Renal cortex interstitium (tissue), 11 donors: ENCODE results near the gene C1QTNF8. TPM values are rescaled to one million over a fixed set of nuclear protein-coding genes. Genes with fewer than 3 reads are reported as not detected.
A peak's percentile ranks its signal among the peaks of the same experiment; 100 is the strongest.

Experiments
- DNase-seq, 11 donors: peaks; one replicate each; pipeline ENCODE4 v3.0.0-alpha.2; 2013; ENCODE audit warnings: low read depth in 9 of 11, low spot score in 4 of 11; ENCODE audit errors: extremely low read depth in 1 of 11
- polyA plus RNA-seq, 3 donors: library from polyadenylated mRNA; unstranded; fragments of 120-200 nt; gene quantifications; one replicate each; pipeline ENCODE4 v1.2.1, GENCODE V29; 2013; ENCODE audit not compliant: insufficient read length in 3 of 3

Gene C1QTNF8
- polyA plus RNA-seq, 3 donors, result not detected

DNA sequence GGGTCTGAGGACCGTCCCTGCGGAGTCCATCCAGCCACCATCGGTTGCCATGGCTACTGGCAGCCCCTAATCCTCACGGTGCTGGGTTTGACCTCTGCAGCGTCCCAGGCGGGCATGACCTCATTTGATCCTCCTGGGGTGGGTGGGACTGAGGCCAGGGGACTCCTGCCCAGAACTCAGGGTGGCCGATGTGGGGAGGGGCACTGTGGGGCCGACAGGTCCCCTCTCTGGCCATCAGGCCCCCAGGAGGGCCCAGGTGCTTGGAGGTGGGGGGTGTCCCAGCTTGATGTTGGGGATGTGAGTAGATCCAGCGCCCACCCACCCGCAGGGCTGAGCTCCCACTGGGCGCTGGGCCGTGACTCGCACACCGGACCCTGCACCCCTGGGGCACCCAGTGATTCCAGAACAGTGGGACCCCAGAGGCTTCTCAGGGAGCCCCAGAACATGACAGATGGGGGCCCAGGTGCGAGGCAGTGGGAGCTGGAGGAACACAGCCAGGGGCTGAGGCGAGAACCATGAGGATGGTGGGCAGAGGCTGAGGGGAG is 25.1 kb downstream of the C1QTNF8 start:
- no peak for DNase-seq

DNA sequence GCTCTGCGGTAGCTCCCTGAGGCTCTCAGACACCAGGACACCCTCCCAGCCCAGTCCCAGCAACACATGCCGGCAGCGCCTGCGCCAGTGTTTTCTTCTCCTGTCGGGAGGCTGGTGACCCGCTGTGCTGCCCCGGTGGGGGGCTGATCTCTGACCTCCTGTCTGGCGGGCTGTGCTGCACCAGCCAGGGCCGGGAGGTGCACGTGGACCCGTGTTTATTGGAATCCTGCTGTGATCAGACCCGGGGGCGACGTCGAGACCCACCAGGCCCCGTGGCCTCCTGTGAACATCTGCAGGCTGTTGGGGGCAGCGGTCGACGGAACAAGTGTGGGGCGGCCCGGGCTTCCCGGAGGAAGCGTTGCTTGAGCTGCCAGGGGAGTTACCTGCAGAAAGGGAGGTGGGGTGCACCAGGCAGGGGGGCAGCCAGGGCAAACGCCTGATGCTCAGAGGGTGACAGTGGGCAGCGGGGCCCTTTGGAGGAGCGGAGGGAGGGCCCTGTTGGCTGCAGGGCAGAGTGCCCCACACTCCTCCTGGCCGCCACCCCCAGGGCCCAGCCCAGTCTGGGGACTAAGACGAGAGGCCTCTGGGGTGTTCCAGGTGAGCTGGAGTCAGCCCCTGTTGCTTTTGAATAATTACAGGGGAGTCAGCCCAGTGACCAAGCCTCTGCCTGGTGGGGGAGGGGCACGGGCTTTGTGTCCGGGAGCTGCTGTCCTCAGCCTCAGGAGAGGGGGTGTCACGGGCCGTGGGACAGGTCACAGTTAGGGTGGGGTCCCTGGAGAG is 25.8 kb downstream of the C1QTNF8 start:
- no peak for DNase-seq

DNA sequence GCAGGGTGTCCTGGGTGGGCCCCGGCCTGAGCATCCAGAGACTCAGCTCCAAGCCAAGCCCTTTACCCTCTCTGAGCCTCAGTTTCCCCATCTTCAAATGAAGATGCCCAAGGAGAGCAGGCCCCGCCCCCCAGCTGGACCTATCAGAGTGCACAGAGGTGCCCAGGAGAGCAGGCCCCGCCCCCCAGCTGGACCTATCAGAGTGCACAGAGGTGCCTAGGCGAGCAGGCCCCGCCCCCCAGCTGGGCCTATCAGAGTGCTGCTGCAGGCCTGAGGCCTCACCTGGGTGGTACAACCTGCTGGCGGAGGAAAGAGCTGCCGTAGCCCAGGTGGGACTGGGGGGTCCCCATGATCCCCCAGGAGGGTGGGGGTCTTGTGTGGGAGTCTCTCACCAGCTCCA is 26.9 kb downstream of the C1QTNF8 start:
- no peak for DNase-seq

DNA sequence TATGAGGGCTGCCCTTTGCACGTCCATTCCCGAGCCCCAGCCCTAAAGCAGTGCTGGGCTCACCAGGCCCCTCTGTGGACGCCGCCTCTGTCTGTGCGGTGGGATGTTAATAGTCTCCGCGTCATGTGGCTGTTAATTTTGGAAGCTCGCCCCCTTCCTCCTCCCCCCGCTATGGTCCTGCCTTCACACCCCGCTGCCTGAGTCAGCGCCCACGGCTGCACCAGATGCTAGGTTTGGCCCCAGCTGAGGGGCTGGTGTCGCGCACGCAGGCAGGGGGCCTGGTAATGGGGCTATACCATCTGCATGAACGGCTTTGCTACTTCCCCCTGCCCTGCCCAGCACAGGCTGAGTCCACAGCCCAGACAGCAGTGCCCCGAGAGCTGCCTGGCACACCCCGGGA is 27.6 kb downstream of the C1QTNF8 start:
- DNase-seq, result no peak

- no peak for DNase-seq
Observed at GRCh38 chr16:1067629-1068028, 28.4 kb downstream of the C1QTNF8 start.

- DNase-seq, result no peak
Observed at GRCh38 chr16:1066584-1067172, 29.4 kb downstream of the C1QTNF8 start.

DNA sequence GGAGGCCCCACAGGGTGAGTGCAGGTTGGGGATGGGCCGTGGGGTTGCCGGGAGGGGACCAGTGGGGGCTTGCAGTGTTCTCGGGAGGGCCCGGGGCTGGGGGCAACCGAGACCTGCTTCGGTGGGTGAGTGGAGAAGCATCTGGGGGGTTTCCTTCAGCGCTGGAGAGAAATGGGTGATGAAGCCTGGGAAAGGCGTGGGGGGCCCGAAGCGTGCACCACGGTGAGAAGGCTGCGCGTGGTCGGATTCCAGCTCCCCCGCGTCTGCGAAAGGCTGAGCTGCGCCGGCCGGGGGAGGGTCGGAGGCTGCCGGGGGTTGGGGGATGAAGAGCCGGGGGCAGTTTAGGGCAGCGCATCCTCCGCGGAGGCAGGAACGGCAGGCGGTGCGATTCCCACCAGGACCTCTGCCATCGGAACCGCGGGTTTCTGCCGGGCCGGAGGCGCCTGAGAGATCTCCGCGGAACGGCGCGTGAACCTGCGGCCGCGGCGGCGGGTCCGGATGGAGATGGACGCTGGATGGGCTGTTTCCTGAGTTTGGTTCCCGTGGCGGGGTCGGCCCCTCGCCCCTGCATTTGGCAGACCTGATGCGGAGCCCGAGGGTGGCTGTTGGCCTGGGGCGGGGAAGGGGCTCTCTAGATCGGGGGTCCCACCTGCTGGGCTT is 30.4 kb downstream of the C1QTNF8 start:
- DNase-seq, result no peak

DNA sequence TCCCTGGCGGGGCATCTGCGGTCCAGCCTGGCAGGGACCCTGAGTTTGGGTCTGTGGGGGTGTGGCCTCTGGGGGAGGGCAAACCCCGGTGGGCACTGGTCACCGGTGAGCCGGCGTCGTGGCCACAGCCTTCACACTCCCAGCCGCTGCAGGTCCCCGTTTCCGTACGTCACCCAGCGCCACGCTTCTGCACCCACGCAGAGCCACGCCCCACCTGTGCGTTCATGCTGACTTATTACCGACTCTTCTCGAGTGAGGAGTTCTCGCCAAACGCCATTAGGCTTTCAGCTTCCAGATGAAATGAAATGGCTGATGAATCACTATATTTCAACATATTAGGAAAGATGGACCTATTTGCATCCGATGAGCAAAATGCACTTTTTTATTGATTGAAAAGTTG is 32.3 kb downstream of the C1QTNF8 start:
- no peak for DNase-seq

DNA sequence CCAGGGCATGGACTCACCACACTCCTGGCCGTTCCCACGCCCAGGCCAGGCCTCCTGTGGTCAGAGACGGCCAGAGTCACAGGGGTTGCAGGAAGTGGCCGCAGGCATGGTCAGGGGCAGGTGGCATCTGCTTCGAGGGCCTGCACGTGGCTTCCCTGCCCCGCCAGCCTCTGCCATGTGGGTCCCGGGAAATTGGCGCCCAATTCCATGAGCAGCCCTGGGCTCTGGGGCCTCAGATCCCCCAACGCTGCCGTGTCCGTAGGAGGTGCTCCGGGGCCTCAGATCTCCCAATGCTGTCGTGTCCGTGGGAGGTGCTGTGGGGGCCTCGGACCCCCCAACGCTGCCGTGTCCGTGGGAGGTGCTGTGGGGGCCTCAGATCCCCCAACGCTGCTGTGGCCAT is 33.1 kb downstream of the C1QTNF8 start:
- DNase-seq, result no peak

DNA sequence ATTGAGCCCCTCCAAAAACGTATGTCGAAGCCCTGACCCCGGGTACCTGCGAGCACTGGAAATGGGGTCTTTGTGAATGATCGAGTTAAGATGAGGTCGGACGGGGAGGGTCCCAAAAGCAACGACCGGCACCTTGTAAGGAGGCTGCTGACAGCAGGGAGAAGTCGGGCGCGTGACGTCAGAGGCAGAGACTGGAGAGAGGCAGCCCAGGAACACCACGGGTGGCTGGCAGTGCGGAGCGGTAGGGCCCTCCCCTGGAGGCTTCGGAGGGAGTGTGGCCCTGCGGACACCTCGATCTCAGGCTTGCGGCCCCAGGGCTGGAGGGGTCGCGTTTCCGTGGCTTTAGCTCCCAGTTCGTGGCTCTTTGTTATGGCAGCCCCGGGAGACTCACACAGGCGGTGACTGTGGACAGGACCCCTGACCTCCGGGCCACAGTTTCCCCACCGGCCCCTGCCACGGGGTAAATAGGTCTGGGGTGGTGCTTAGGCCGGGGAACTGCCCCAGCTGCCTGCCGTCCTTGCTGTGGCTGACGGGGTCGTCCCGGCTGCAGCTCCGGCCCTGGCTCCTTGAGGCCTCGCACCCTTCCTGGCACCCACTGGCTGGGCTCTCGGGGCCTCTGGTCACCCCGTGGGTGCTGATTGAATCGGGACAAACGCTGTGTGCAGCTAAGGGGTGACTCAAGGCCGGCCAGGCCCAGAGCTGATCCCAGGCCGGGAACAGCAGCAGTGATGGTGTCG is 34.1 kb downstream of the C1QTNF8 start:
- DNase-seq, result no peak

GRCh38 chr16:1060416-1061340 is 35.4 kb downstream of the C1QTNF8 start:
- DNase-seq, result no peak

- DNase-seq, result no peak
Observed at GRCh38 chr16:1059310-1059709, 36.7 kb downstream of the C1QTNF8 start.

- DNase-seq, result no peak
Observed at GRCh38 chr16:1058216-1058615, 37.8 kb downstream of the C1QTNF8 start.

- no peak for DNase-seq
Observed at GRCh38 chr16:1057252-1057932, 38.7 kb downstream of the C1QTNF8 start.

- peak in 3 of 11 donors; percentile 38 to 53 (median 45) for DNase-seq
Observed at GRCh38 chr16:1056196-1056595, 39.8 kb downstream of the C1QTNF8 start.

- DNase-seq, result no peak
Observed at GRCh38 chr16:1055557-1055924, 40.5 kb downstream of the C1QTNF8 start.

GRCh38 chr16:1054660-1055556 is 41.1 kb downstream of the C1QTNF8 start:
- DNase-seq, result peak in 3 of 11 donors; percentile 50 to 65 (median 57)
